HepG2 (cell line): ENCODE measurements around the gene MTR. TPM values are rescaled to one million over a fixed set of nuclear protein-coding genes. Genes with fewer than 3 reads are reported as not detected.

Experiments used
- CREBL2 ChIP-seq: sonication (generic); formaldehyde crosslinking; IDR thresholded peaks from 2 replicates; pipeline ENCODE4 v1.8.1; 2023; ENCODE audit warnings: missing genetic modification reagents, mild to moderate bottlenecking, borderline replicate concordance
- DDIT3 ChIP-seq: sonication (generic); formaldehyde crosslinking; IDR thresholded peaks from 2 replicates; pipeline ENCODE4 v1.4.0; 2020; ENCODE audit warnings: mild to moderate bottlenecking, missing genetic modification reagents
- DNMT3B ChIP-seq: conservative IDR thresholded peaks from 2 replicates; pipeline ENCODE4 v1.6.1; 2016; ENCODE audit warnings: missing biosample characterization, control low read depth
- GATAD2A ChIP-seq: IDR thresholded peaks from 2 replicates; pipeline ENCODE4 v1.6.1; 2016
- HOXA5 ChIP-seq: sonication (generic); formaldehyde crosslinking; IDR thresholded peaks from 2 replicates; pipeline ENCODE4 v1.4.0; 2020; ENCODE audit warnings: missing genetic modification reagents
- KDM3A ChIP-seq: IDR thresholded peaks from 2 replicates; pipeline ENCODE4 v1.6.1; 2018; ENCODE audit warnings: low read depth, missing compliant biosample characterization
- REXO4 ChIP-seq: sonication (generic); formaldehyde crosslinking; IDR thresholded peaks from 2 replicates; pipeline ENCODE4 v1.8.0; 2022; ENCODE audit warnings: missing genetic modification reagents, mild to moderate bottlenecking, borderline replicate concordance
- SATB2 ChIP-seq: sonication (generic); formaldehyde crosslinking; IDR thresholded peaks from 2 replicates; pipeline ENCODE4 v1.5.0; 2020; ENCODE audit warnings: missing genetic modification reagents
- SIX4 ChIP-seq: sonication (generic); formaldehyde crosslinking; IDR thresholded peaks from 2 replicates; pipeline ENCODE4 v1.4.0; 2020; ENCODE audit warnings: missing genetic modification reagents
- SMAD3 ChIP-seq: sonication (generic); formaldehyde crosslinking; IDR thresholded peaks from 2 replicates; pipeline ENCODE4 v1.4.0; 2020; ENCODE audit warnings: missing genetic modification reagents
- STAT6 ChIP-seq: sonication (generic); formaldehyde crosslinking; IDR thresholded peaks from 2 replicates; pipeline ENCODE4 v1.4.0; 2020; ENCODE audit warnings: missing genetic modification reagents, mild to moderate bottlenecking, borderline replicate concordance
- THAP7 ChIP-seq: sonication (generic); formaldehyde crosslinking; IDR thresholded peaks from 2 replicates; pipeline ENCODE4 v1.8.1; 2023; ENCODE audit warnings: mild to moderate bottlenecking, missing genetic modification reagents
- YEATS2 ChIP-seq: sonication (generic); formaldehyde crosslinking; IDR thresholded peaks from 2 replicates; pipeline ENCODE4 v1.4.0; 2020; ENCODE audit warnings: missing genetic modification reagents, borderline replicate concordance
- YY1 ChIP-seq: IDR thresholded peaks from 2 replicates; pipeline ENCODE4 v1.6.1; 2011; ENCODE audit warnings: low read length, low read depth, moderate library complexity, mild to moderate bottlenecking; ENCODE audit not compliant: insufficient read depth, insufficient replicate concordance
- ZNF253 ChIP-seq: sonication (generic); formaldehyde crosslinking; IDR thresholded peaks from 2 replicates; pipeline ENCODE4 v1.8.0; 2022; ENCODE audit warnings: mild to moderate bottlenecking, missing genetic modification reagents, borderline replicate concordance
- ZNF34 ChIP-seq: sonication (generic); formaldehyde crosslinking; IDR thresholded peaks from 2 replicates; pipeline ENCODE4 v1.4.0; 2020; ENCODE audit warnings: mild to moderate bottlenecking, missing genetic modification reagents, borderline replicate concordance
- ZNF446 ChIP-seq: sonication (generic); formaldehyde crosslinking; IDR thresholded peaks from 2 replicates; pipeline ENCODE4 v1.5.0; 2020; ENCODE audit warnings: mild to moderate bottlenecking, missing genetic modification reagents
- ZNF569 ChIP-seq: sonication (generic); formaldehyde crosslinking; IDR thresholded peaks from 2 replicates; pipeline ENCODE4 v1.5.0; 2020; ENCODE audit warnings: mild to moderate bottlenecking, missing genetic modification reagents, moderate library complexity, borderline replicate concordance
- ZNF709 ChIP-seq: sonication (generic); formaldehyde crosslinking; IDR thresholded peaks from 2 replicates; pipeline ENCODE4 v1.5.0; 2020; ENCODE audit warnings: mild to moderate bottlenecking, missing genetic modification reagents
- ZNF768 ChIP-seq: sonication (generic); formaldehyde crosslinking; IDR thresholded peaks from 2 replicates; pipeline ENCODE4 v1.4.0; 2020; ENCODE audit warnings: missing genetic modification reagents
- ZNF792 ChIP-seq: IDR thresholded peaks from 2 replicates; pipeline ENCODE4 v1.6.1; 2016
- ZSCAN12 ChIP-seq: sonication (generic); formaldehyde crosslinking; IDR thresholded peaks from 2 replicates; pipeline ENCODE4 v1.9.0; 2021; ENCODE audit warnings: mild to moderate bottlenecking, missing genetic modification reagents
- polyA plus RNA-seq, 8 experiments: library from polyadenylated mRNA; depleted of rRNA in 3 of 8; stranded (reverse) in 7 of 8; unstranded in 1 of 8; fragments of >200 nt; fragmentation: Illumina TruSeq in 4 of 8; extraction: Trizol in 4 of 8; gene quantifications; 2 replicates each; pipeline versions ENCODE4 v1.2.1 to v1.2.3, GENCODE V29; 2011 to 2016; ENCODE audit warnings: low read depth in 4 of 8, missing spikeins in 1 of 8, mixed read lengths in 1 of 8; ENCODE audit not compliant: insufficient read depth in 1 of 8
- total RNA-seq, 5 experiments: library from RNA; depleted of rRNA; stranded (reverse); fragments of >200 nt; fragmentation: Illumina TruSeq; extraction: Trizol; gene quantifications; 2 replicates each; pipeline ENCODE4 v1.2.3, GENCODE V29; 2016; ENCODE audit warnings: low read depth in 1 of 5
- TF ChIP-seq, protein P1 (sequence below): sonication (generic); formaldehyde crosslinking; IDR thresholded peaks from 2 replicates; pipeline ENCODE4 v1.4.0; 2020; ENCODE audit warnings: mild to moderate bottlenecking, low read depth, missing genetic modification reagents

MTR gene
- total and polyA plus RNA-seq, 2 of the 13 experiments (the other 11 are each of a cell fraction or from before 2014, with no cell fraction given), result 16.3 to 36.1 TPM

GRCh38 chr1:236904892-236905741 lies 110.0 kb downstream of the MTR start (continued):
- TF ChIP-seq HOXA5 (CRISPR knock-in tag) (no peak), ZNF569 (no peak), SATB2 (CRISPR knock-in tag) (no peak), ZSCAN12 (CRISPR knock-in tag) (no peak), DNMT3B (CRISPR knock-in tag) (0 out of 2 replicates have a peak, but pooled peaks have one; percentile 12), CREBL2 (CRISPR knock-in tag) (no peak), ZNF253 (CRISPR knock-in tag) (no peak), SIX4 (CRISPR knock-in tag) (0 out of 2 replicates have a peak, but pooled peaks have one; percentile 19), YEATS2 (CRISPR knock-in tag) (peak; percentile 29; the same call in 1 of the 2 replicates), THAP7 (CRISPR knock-in tag) (no peak), ZNF792 (0 out of 2 replicates have a peak, but pooled peaks have one; percentile 17), YY1 (no peak), SMAD3 (0 out of 2 replicates have a peak, but pooled peaks have one; percentile 33), ZNF768 (no peak), GATAD2A (peak; percentile 90), STAT6 (CRISPR knock-in tag) (no peak), ZNF709 (CRISPR knock-in tag) (no peak), ZNF446 (CRISPR knock-in tag) (no peak), REXO4 (no peak), KDM3A (no peak), DDIT3 (CRISPR knock-in tag) (no peak), ZNF34 (no peak)
- TF ChIP-seq, protein P1, sequence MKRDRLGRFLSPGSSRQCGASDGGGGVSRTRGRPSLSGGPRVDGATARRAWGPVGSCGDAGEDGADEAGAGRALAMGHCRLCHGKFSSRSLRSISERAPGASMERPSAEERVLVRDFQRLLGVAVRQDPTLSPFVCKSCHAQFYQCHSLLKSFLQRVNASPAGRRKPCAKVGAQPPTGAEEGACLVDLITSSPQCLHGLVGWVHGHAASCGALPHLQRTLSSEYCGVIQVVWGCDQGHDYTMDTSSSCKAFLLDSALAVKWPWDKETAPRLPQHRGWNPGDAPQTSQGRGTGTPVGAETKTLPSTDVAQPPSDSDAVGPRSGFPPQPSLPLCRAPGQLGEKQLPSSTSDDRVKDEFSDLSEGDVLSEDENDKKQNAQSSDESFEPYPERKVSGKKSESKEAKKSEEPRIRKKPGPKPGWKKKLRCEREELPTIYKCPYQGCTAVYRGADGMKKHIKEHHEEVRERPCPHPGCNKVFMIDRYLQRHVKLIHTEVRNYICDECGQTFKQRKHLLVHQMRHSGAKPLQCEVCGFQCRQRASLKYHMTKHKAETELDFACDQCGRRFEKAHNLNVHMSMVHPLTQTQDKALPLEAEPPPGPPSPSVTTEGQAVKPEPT (CRISPR knock-in tag), result no peak
